GM12878 (cell line): ENCODE measurements around the gene BCAP31. TPM values are rescaled to one million over a fixed set of nuclear protein-coding genes. Genes with fewer than 3 reads are reported as not detected.

Experiments used
- ATAC-seq: fragments of 200-7000 bp; cut with Tn5 transposase; 3 replicates; pipeline ENCODE4 v1.9.1; 2020; ENCODE audit warnings: mild to moderate bottlenecking, moderate library complexity
- BruUV-seq: library from RNA; stranded (reverse); fragments of 400-500 nt; replicated peaks from 2 replicates; lab custom pipeline; 2021; lab: Mats Ljungman, UMichigan
- CTCF ChIA-PET: fragments of 300-600 bp; sonication (Branson Sonifier 250); formaldehyde crosslinking; extraction: SDS; loops from one replicate; lab custom pipeline; 2021; ENCODE audit warnings: inconsistent platforms; lab: Yijun Ruan, JAX
- POLR2A ChIA-PET: fragments of 350-600 bp; formaldehyde crosslinking; extraction: SDS; loops from one replicate; lab custom pipeline; 2021; ENCODE audit warnings: inconsistent platforms; lab: Charles Lee
- RAD21 ChIA-PET: fragments of 300-600 bp; sonication (Branson Sonifier 250); formaldehyde crosslinking; loops from one replicate; lab custom pipeline; 2023; ENCODE audit warnings: antibody characterized with exemption; ENCODE audit not compliant: unreplicated experiment; lab: Charles Lee
- SMC1A ChIA-PET: fragments of 300-600 bp; sonication (Branson Sonifier 250); formaldehyde crosslinking; loops from one replicate; lab custom pipeline; 2023; ENCODE audit not compliant: unreplicated experiment, uncharacterized antibody; lab: Charles Lee
- DNase-seq: peaks from one replicate; pipeline ENCODE4 v3.0.0-alpha.2; 2011; ENCODE audit warnings: low read depth, low spot score
- FAIRE-seq: peaks from 3 replicates; lab custom pipeline; 2011; peaks lifted over from hg19 to GRCh38; lab: Jason Lieb, UNC
- H2AFZ ChIP-seq: 2 replicates; pipeline ENCODE4 v1.6.0; 2011; ENCODE audit warnings: low read depth, low read length, control low read depth; ENCODE audit not compliant: control insufficient read depth
- H3K27ac ChIP-seq: 2 replicates; pipeline ENCODE4 v1.5.1; 2011; ENCODE audit warnings: control low read depth; ENCODE audit not compliant: control insufficient read depth, insufficient read depth
- H3K27me3 ChIP-seq, 2 experiments: replicated peaks in 1 of 2; 2 replicates each; pipeline versions ENCODE4 v1.6.0 to v1.6.1; 2011; ENCODE audit warnings: low read length in 1 of 2; ENCODE audit not compliant: control insufficient read depth in 2 of 2, insufficient read depth in 2 of 2
- H3K36me3 ChIP-seq, 2 experiments: 2 replicates each; pipeline ENCODE4 v1.5.1; 2011; ENCODE audit warnings: low read length in 1 of 2; ENCODE audit not compliant: control insufficient read depth in 2 of 2, insufficient read depth in 2 of 2
- H3K4me1 ChIP-seq: 2 replicates; pipeline ENCODE4 v1.6.1; 2011; ENCODE audit warnings: mild to moderate bottlenecking, low read length, moderate library complexity, mixed read lengths; ENCODE audit not compliant: control insufficient read depth, insufficient read depth
- H3K4me2 ChIP-seq: 2 replicates; pipeline ENCODE4 v1.6.0; 2011; ENCODE audit warnings: control low read depth; ENCODE audit not compliant: control insufficient read depth, insufficient read depth
- H3K4me3 ChIP-seq: fragments of 200-600 bp; sonication (generic); 2 replicates; pipeline ENCODE4 v1.5.1; 2016
- H3K79me2 ChIP-seq: 2 replicates; pipeline ENCODE4 v1.6.0; 2011; ENCODE audit warnings: low read length; ENCODE audit not compliant: control insufficient read depth, insufficient read depth
- H3K9ac ChIP-seq: 2 replicates; pipeline ENCODE4 v1.8.0; 2011; ENCODE audit warnings: low read length, control low read depth, mixed read lengths; ENCODE audit not compliant: control insufficient read depth, insufficient read depth
- H3K9me3 ChIP-seq: replicated peaks from 3 replicates; pipeline ENCODE4 v1.5.1; 2011; ENCODE audit warnings: mild to moderate bottlenecking, low read length; ENCODE audit not compliant: control insufficient read depth, insufficient read depth
- H4K20me1 ChIP-seq: 2 replicates; pipeline ENCODE4 v1.6.0; 2011; ENCODE audit not compliant: control insufficient read depth, insufficient read depth
- CBFB ChIP-seq: IDR thresholded peaks from 2 replicates; pipeline ENCODE4 v1.6.1; 2016; ENCODE audit warnings: antibody characterized with exemption, low read depth
- RAD51 ChIP-seq: fragments of 450-650 bp; IDR thresholded peaks from 2 replicates; pipeline ENCODE4 v1.6.1; 2016; ENCODE audit warnings: moderate library complexity, mild to moderate bottlenecking, inconsistent platforms
- SRF ChIP-seq, 2 experiments: IDR thresholded peaks; 2 replicates each; pipeline ENCODE4 v1.6.1; 2011; ENCODE audit warnings: low read depth in 2 of 2, low read length in 2 of 2, mild to moderate bottlenecking in 1 of 2, moderate library complexity in 1 of 2
- WGBS: methylation state at CpG from one replicate; pipeline ENCODE4 v1.1.6; 2016; ENCODE audit warnings: low lambda C conversion rate; ENCODE audit not compliant: insufficient replicate concordance, insufficient coverage; ENCODE audit errors: missing lambda C conversion rate; 5-methylcytosine and 5-hydroxymethylcytosine counted together
- in situ Hi-C: fragments of 300-500 bp; cut with MboI; formaldehyde crosslinking; loops from 9 replicates; pipeline ENCODE4 v1.14.3; 2018; ENCODE audit warnings: mixed read lengths
- intact Hi-C: fragments of 100-400 bp; cut with micrococcal nuclease; formaldehyde crosslinking; loops from one replicate; pipeline ENCODE4 v1.14.2; 2022; ENCODE audit not compliant: unreplicated experiment
- polyA plus RNA-seq, 11 experiments: library from polyadenylated mRNA; depleted of rRNA in 4 of 11; unstranded in 6 of 11; stranded (reverse) in 5 of 11; fragments of >200 nt; fragmentation: Nextera tagmentation in 4 of 11; fragmentation: Illumina TruSeq in 1 of 11; extraction: Ambion mirVana in 4 of 11; extraction: Trizol in 1 of 11; gene quantifications; 1 replicate in 1 of 11; 2 replicates in 10 of 11; pipeline versions ENCODE4 v1.2.1 to v1.2.3, GENCODE V29; 2011 to 2016; ENCODE audit warnings: inconsistent platforms in 2 of 11, missing spikeins in 2 of 11, low read depth in 1 of 11
- total RNA-seq, 4 experiments: library from RNA; depleted of rRNA in 3 of 4; stranded (reverse); fragments of >200 nt in 3 of 4; fragmentation: Illumina TruSeq in 1 of 4; extraction: Trizol in 1 of 4; gene quantifications; 2 replicates each; pipeline versions ENCODE4 v1.2.1 to v1.2.3, GENCODE V29; 2013 to 2021
- TF ChIP-seq, protein P1 (sequence below): fragments of 450-650 bp; IDR thresholded peaks from 2 replicates; pipeline ENCODE4 v1.6.1; 2017; ENCODE audit warnings: antibody characterized with exemption, mild to moderate bottlenecking, moderate library complexity

BCAP31 gene
- total and polyA plus RNA-seq, 10 of the 15 experiments (the other 5 are each of a cell fraction or from before 2014, with no cell fraction given): 63.1 to 246 (median 95.6) TPM

DNA sequence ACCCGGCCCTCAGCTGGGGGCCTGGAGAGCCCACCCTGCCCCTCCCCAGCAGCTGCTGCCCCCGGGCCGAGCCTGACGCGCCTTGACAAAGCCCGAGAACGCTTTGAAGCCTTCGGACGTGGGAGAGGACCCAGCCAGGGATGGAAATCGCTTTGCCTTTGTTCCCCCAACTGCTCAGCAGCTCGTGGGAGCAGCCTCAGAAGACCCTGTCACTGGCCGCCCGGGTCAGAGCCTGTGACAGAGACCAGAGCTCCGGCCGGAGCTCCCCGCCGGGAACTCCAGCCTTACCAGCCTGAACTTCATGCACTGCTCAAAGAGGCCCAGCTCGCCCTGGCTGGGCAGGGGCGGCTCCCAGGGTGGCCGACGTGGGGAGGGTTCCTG lies 39.0 kb downstream of the BCAP31 start:
- Histone ChIP-seq H3K79me2 (no peaks in the 10 kb centered on the region), H3K4me3 (no peak overlapping the region), H3K4me1 (no peaks in the 10 kb centered on the region), H3K4me2 (no peak overlapping the region), H3K9me3 (no peaks in the 10 kb centered on the region; the same call in 2 of the 3 replicates), H3K36me3 (no peaks in the 10 kb centered on the region), H2AFZ (no peak overlapping the region), H3K27ac (no peak overlapping the region), H3K9ac (no peak overlapping the region), H3K27me3 (no peaks in the 10 kb centered on the region), H4K20me1 (no peaks in the 10 kb centered on the region)
- RAD21 ChIA-PET: no interaction called here
- intact Hi-C loops (no loop called here), in situ Hi-C loops (no loop called here)
- TF ChIP-seq, protein P1, sequence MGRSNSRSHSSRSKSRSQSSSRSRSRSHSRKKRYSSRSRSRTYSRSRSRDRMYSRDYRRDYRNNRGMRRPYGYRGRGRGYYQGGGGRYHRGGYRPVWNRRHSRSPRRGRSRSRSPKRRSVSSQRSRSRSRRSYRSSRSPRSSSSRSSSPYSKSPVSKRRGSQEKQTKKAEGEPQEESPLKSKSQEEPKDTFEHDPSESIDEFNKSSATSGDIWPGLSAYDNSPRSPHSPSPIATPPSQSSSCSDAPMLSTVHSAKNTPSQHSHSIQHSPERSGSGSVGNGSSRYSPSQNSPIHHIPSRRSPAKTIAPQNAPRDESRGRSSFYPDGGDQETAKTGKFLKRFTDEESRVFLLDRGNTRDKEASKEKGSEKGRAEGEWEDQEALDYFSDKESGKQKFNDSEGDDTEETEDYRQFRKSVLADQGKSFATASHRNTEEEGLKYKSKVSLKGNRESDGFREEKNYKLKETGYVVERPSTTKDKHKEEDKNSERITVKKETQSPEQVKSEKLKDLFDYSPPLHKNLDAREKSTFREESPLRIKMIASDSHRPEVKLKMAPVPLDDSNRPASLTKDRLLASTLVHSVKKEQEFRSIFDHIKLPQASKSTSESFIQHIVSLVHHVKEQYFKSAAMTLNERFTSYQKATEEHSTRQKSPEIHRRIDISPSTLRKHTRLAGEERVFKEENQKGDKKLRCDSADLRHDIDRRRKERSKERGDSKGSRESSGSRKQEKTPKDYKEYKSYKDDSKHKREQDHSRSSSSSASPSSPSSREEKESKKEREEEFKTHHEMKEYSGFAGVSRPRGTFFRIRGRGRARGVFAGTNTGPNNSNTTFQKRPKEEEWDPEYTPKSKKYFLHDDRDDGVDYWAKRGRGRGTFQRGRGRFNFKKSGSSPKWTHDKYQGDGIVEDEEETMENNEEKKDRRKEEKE: no peak
- no peak for TF ChIP-seq SRF (IDR thresholded peaks at IDR 0.05; ENCODE audit: low read depth in 2 of 2, low read length in 2 of 2)
- TF ChIP-seq CBFB: no peak
- TF ChIP-seq RAD51: no peak
- no peak for FAIRE-seq
- no peak for ATAC-seq
- POLR2A ChIA-PET: interaction anchor here (0.6 kb wide), 1 partner anchor 84 kb away, joined by 3 read pairs; no protein-coding TSS in a partner anchor
- 46% methylated on average over 21 of the region's 21 CpGs for WGBS
- CTCF ChIA-PET: interaction anchor here (1.3 kb wide), 1 partner anchor 174 kb away, joined by 4 read pairs; no protein-coding TSS in a partner anchor
- SMC1A ChIA-PET: no interaction called here
- DNase-seq: no peak
- no TSS peak for BruUV-seq
